Astrocyte of the hippocampus (primary cell): ENCODE results near the gene LCMT1.
A peak's percentile ranks its signal among the peaks of the same experiment; 100 is the strongest.

Experiments used
- DNase-seq: peaks from one replicate; pipeline ENCODE4 v3.0.0; 2011; ENCODE audit warnings: low read depth, low spot score

LCMT1 gene

DNA sequence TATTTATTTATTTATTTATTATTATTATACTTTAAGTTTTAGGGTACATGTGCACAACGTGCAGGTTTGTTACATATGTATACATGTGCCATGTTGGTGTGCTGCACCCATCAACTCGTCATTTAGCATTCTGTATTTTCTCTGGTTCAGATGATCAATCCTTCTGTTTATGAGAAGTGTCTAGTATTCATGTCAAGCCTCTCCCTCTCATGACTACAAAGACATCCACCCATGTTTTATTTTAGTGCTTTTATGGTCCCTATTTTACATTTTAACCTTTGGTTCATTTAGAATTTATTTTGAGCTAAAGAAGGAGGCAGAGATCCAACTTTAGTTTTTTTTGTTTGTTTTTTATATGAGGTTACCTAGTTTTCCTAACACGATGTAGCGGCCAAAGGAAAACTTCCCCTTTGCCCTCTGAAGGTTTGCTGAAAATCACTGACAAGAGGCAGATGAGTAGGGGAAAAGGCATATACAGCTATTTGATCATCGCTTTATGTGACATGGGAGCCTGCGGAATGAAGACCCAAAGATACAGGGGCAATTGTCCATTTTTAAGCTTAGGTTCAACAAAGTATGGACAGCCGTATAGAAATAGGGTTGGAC lies 82.8 kb downstream of the LCMT1 start:
- no peak for DNase-seq

DNA sequence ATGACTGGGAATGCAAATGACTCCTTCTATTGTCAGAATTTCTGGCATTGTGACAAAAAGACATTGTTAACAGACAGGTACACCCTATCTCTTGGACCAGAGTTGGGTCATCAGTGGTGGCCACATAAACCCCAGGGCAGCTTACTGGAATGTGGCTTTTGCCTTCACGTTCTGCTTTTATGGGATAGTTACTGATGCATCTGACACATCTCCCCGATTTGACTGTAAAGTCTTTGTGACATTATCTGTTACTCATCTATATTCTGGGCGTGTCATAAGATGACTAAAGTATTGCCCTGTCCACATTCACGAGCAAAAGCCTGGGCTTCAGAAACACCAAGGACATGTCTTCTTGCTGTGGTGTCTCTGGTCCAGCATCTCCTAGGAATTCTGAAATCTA lies 86.5 kb downstream of the LCMT1 start:
- DNase-seq: no peak

DNA sequence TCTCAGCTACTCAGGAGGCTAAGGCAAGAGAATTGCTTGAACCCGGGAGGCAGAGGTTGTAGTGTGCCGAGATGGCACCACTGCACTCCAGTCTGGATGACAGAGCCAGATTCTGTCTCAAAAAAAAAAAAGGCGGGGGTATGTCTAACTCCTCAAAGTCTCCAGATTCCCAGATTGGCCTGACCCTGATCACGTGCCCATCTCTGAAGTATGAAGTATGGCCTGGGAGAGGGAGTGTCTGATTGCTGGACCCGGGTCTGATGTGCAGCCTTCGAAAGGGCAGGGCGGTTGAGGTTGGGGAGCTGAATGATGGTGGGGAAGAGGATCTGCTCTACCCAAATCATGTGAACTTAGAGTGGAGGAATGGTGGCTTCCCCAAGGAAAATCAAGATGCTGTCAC lies 87.9 kb downstream of the LCMT1 start:
- DNase-seq: no peak

GRCh38 chr16:25210758-25211157 lies 99.2 kb downstream of the LCMT1 start:
- DNase-seq: peak; percentile 31

DNA sequence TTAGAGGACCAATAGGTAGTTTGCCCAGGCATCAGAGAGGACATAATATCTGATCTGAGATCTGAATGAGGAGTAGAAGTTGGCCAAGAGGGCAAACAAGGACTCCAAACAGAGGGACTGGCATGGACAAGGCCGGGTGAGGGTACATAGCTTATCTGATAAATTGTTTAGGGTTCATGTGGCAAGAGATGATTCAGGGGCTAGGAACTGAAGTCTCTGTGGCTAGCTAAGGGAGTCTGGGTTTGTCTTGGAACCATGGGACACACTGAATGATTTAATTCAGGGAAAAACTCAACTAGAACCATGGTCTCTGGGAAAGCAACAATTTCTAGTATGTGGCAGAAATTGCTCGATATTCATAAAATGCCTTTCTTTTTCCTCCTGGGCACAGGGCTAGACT lies 101.1 kb downstream of the LCMT1 start:
- no peak for DNase-seq

- DNase-seq: no peak
Measured at GRCh38 chr16:25213709-25214397, 102.3 kb downstream of the LCMT1 start.

DNA sequence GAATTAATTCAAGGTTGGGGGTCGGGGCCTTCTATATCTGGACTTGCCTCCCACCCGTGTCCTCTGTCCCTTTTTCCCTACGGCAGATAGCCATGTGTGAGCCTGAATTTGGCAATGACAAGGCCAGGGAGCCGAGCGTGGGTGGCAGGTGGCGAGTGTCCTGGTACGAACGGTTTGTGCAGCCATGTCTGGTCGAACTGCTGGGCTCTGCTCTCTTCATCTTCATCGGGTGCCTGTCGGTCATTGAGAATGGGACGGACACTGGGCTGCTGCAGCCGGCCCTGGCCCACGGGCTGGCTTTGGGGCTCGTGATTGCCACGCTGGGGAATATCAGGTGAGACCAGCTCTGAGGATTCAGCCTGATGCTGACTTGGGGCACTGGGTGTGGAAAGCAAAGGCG lies 105.6 kb downstream of the LCMT1 start:
- no peak for DNase-seq

DNA sequence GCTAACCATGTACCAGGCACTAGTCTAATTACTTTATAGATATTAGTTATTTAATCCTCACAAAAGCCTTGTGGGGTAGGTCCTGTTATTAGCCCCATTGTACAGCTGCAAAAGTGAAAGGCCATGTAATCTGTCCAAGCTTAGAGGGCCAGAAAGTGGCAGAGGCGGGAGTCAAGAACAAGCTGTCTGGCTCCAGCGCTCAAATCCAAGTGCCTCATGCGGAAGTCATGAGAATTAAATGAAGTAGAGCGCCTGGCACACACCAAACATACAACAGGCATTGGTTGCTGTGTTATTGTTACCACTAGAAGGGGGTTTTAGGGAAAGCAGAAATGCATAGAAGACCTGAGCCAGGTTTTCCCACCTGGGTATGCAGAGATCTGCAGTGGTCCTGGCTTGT lies 106.4 kb downstream of the LCMT1 start:
- DNase-seq: no peak

GRCh38 chr16:25219070-25219737 lies 107.7 kb downstream of the LCMT1 start:
- no peak for DNase-seq

GRCh38 chr16:25222959-25223358 lies 111.4 kb downstream of the LCMT1 start:
- no peak for DNase-seq

DNA sequence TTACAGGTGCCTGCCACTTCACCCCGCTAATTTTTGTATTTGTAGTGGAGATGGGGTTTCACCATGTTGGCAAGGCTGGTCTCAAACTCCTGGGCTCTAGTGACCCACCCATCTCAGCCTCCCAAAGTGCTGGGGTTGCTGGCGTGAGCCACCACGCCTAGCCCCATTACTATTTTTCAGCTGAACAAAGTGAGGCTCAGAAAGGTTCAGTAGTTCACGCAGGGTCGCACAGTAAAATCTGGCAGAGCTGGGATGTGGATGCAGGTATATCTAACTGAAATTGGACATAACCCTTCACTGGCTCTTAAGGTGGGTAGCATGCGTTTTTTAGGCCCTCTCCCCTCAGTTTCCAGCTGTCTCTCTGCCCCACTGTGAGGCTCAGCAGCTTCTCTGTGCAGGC lies 112.4 kb downstream of the LCMT1 start:
- DNase-seq: no peak

DNA sequence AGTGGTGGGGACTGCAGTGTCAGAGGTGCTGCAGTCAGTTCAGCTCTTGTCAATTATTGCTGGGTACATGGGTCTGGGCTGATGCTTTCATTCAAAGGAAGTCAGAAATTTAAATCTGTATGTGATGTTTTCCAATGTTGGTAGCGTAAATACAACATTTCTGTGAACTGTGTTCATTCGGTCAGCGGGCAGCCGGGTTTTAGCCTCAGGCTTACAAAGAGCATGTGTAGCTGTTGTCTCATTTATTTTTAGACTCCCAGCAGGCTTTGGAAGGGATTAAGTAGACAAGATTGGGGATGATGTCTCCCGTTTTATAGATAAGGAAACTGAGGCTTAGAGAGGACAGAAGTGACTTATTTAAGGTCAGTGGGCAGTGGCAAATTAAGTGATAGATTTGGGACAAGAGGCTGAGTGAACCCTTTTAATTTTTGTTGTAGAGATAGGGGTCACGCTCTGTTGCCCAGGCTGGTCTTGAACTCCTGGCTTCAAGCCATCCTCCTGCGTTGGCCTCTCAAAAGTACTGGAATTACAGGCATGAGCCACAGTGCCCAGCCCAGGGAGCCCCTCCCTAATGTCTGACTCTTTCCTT lies 113.3 kb downstream of the LCMT1 start:
- DNase-seq: no peak
